GM12878 (cell line): ENCODE data around the gene VIPR1. TPM values are rescaled to one million over a fixed set of nuclear protein-coding genes. Genes with fewer than 3 reads are reported as not detected.

Source experiments
- RAD51 ChIP-seq: fragments of 450-650 bp; IDR thresholded peaks from 2 replicates; pipeline ENCODE4 v1.6.1; 2016; ENCODE audit warnings: moderate library complexity, mild to moderate bottlenecking, inconsistent platforms
- polyA plus RNA-seq, 11 experiments: library from polyadenylated mRNA; depleted of rRNA in 4 of 11; unstranded in 6 of 11; stranded (reverse) in 5 of 11; fragments of >200 nt; fragmentation: Nextera tagmentation in 4 of 11; fragmentation: Illumina TruSeq in 1 of 11; extraction: Ambion mirVana in 4 of 11; extraction: Trizol in 1 of 11; gene quantifications; 1 replicate in 1 of 11; 2 replicates in 10 of 11; pipeline versions ENCODE4 v1.2.1 to v1.2.3, GENCODE V29; 2011 to 2016; ENCODE audit warnings: inconsistent platforms in 2 of 11, missing spikeins in 2 of 11, low read depth in 1 of 11
- total RNA-seq, 4 experiments: library from RNA; depleted of rRNA in 3 of 4; stranded (reverse); fragments of >200 nt in 3 of 4; fragmentation: Illumina TruSeq in 1 of 4; extraction: Trizol in 1 of 4; gene quantifications; 2 replicates each; pipeline versions ENCODE4 v1.2.1 to v1.2.3, GENCODE V29; 2013 to 2021
- TF ChIP-seq, protein P1 (sequence below): fragments of 450-650 bp; formaldehyde crosslinking; IDR thresholded peaks from 2 replicates; pipeline ENCODE4 v1.4.0; 2020; ENCODE audit warnings: mild to moderate bottlenecking, moderate library complexity
- TF ChIP-seq, protein P2 (sequence below): fragments of 450-650 bp; IDR thresholded peaks from 2 replicates; pipeline ENCODE4 v1.6.1; 2017; ENCODE audit warnings: mild to moderate bottlenecking, moderate library complexity
- TF ChIP-seq, protein P3 (sequence below): fragments of 450-650 bp; IDR thresholded peaks from 2 replicates; pipeline ENCODE4 v1.6.1; 2016; ENCODE audit warnings: mild to moderate bottlenecking
- TF ChIP-seq, protein P4 (sequence below): IDR thresholded peaks from 2 replicates; pipeline ENCODE4 v1.6.1; 2011; ENCODE audit warnings: borderline replicate concordance, low read depth, mild to moderate bottlenecking, moderate library complexity, mixed read lengths, low read length; ENCODE audit not compliant: insufficient read depth; ENCODE audit errors: extremely low read length
- TF ChIP-seq, protein P5 (sequence below): IDR thresholded peaks from 2 replicates; pipeline ENCODE4 v1.6.1; 2011; ENCODE audit warnings: low read depth, mild to moderate bottlenecking, low read length, moderate library complexity, borderline replicate concordance; ENCODE audit errors: extremely low read depth

VIPR1 gene
- total and polyA plus RNA-seq, 10 of the 15 experiments (the other 5 are each of a cell fraction or from before 2014, with no cell fraction given), result 0.03 to 0.28 (median 0.12) TPM; not detected in 6

DNA sequence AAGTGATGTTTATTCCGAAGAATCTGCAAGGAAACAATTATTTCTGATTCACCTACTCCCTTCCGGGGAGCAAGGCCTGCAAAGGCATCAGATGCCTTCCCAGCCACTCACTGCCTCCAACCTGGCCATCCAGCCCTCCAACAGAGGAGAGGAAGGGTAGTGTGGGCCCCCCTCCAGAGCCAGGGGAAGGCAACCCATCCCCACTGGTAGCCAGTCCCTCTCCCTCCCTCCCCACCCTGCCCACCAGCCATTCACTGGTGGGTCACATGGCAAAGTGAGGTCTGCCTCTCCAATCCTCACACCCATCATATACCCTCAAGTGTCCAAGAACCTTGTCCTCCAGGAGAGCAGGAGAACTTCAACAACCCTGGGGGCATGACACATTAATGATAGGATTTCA lies 2.4 kb upstream of the VIPR1 start (continued):
- TF ChIP-seq, protein P1, sequence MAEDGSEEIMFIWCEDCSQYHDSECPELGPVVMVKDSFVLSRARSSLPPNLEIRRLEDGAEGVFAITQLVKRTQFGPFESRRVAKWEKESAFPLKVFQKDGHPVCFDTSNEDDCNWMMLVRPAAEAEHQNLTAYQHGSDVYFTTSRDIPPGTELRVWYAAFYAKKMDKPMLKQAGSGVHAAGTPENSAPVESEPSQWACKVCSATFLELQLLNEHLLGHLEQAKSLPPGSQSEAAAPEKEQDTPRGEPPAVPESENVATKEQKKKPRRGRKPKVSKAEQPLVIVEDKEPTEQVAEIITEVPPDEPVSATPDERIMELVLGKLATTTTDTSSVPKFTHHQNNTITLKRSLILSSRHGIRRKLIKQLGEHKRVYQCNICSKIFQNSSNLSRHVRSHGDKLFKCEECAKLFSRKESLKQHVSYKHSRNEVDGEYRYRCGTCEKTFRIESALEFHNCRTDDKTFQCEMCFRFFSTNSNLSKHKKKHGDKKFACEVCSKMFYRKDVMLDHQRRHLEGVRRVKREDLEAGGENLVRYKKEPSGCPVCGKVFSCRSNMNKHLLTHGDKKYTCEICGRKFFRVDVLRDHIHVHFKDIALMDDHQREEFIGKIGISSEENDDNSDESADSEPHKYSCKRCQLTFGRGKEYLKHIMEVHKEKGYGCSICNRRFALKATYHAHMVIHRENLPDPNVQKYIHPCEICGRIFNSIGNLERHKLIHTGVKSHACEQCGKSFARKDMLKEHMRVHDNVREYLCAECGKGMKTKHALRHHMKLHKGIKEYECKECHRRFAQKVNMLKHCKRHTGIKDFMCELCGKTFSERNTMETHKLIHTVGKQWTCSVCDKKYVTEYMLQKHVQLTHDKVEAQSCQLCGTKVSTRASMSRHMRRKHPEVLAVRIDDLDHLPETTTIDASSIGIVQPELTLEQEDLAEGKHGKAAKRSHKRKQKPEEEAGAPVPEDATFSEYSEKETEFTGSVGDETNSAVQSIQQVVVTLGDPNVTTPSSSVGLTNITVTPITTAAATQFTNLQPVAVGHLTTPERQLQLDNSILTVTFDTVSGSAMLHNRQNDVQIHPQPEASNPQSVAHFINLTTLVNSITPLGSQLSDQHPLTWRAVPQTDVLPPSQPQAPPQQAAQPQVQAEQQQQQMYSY (CRISPR knock-in tag), result no peak
- TF ChIP-seq, protein P2, sequence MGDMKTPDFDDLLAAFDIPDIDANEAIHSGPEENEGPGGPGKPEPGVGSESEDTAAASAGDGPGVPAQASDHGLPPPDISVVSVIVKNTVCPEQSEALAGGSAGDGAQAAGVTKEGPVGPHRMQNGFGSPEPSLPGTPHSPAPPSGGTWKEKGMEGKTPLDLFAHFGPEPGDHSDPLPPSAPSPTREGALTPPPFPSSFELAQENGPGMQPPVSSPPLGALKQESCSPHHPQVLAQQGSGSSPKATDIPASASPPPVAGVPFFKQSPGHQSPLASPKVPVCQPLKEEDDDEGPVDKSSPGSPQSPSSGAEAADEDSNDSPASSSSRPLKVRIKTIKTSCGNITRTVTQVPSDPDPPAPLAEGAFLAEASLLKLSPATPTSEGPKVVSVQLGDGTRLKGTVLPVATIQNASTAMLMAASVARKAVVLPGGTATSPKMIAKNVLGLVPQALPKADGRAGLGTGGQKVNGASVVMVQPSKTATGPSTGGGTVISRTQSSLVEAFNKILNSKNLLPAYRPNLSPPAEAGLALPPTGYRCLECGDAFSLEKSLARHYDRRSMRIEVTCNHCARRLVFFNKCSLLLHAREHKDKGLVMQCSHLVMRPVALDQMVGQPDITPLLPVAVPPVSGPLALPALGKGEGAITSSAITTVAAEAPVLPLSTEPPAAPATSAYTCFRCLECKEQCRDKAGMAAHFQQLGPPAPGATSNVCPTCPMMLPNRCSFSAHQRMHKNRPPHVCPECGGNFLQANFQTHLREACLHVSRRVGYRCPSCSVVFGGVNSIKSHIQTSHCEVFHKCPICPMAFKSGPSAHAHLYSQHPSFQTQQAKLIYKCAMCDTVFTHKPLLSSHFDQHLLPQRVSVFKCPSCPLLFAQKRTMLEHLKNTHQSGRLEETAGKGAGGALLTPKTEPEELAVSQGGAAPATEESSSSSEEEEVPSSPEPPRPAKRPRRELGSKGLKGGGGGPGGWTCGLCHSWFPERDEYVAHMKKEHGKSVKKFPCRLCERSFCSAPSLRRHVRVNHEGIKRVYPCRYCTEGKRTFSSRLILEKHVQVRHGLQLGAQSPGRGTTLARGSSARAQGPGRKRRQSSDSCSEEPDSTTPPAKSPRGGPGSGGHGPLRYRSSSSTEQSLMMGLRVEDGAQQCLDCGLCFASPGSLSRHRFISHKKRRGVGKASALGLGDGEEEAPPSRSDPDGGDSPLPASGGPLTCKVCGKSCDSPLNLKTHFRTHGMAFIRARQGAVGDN, result no peak
- TF ChIP-seq, protein P3, sequence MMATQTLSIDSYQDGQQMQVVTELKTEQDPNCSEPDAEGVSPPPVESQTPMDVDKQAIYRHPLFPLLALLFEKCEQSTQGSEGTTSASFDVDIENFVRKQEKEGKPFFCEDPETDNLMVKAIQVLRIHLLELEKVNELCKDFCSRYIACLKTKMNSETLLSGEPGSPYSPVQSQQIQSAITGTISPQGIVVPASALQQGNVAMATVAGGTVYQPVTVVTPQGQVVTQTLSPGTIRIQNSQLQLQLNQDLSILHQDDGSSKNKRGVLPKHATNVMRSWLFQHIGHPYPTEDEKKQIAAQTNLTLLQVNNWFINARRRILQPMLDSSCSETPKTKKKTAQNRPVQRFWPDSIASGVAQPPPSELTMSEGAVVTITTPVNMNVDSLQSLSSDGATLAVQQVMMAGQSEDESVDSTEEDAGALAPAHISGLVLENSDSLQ, result no peak
- TF ChIP-seq, protein P4, sequence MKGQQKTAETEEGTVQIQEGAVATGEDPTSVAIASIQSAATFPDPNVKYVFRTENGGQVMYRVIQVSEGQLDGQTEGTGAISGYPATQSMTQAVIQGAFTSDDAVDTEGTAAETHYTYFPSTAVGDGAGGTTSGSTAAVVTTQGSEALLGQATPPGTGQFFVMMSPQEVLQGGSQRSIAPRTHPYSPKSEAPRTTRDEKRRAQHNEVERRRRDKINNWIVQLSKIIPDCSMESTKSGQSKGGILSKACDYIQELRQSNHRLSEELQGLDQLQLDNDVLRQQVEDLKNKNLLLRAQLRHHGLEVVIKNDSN, result no peak
- TF ChIP-seq, protein P5, sequence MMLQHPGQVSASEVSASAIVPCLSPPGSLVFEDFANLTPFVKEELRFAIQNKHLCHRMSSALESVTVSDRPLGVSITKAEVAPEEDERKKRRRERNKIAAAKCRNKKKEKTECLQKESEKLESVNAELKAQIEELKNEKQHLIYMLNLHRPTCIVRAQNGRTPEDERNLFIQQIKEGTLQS, result no peak
- TF ChIP-seq RAD51, result no peak
- TF ChIP-seq, all 136 proteins: peak for 0
